Activated naive CD4-positive, alpha-beta T cell treated with anti-CD3 and anti-CD28 coated beads, Interleukin-2, amount 50 U/mL, for 24 hours (primary cell): ENCODE results near the gene MAML2.

Source experiments
- H3K27ac Mint-ChIP-seq: one replicate; pipeline ENCODE4 v1.8.0; 2021; ENCODE audit warnings: mild to moderate bottlenecking, mixed read lengths
- H3K27me3 Mint-ChIP-seq: one replicate; pipeline ENCODE4 v1.8.0; 2021; ENCODE audit warnings: mixed read lengths
- H3K36me3 Mint-ChIP-seq: one replicate; pipeline ENCODE4 v1.8.0; 2021; ENCODE audit warnings: mixed read lengths
- H3K4me1 Mint-ChIP-seq: one replicate; pipeline ENCODE4 v1.8.0; 2021; ENCODE audit warnings: mixed read lengths
- H3K4me3 Mint-ChIP-seq: one replicate; pipeline ENCODE4 v1.8.0; 2021; ENCODE audit warnings: mild to moderate bottlenecking, mixed read lengths
- H3K9me3 Mint-ChIP-seq: one replicate; pipeline ENCODE4 v1.8.0; 2021; ENCODE audit warnings: mixed read lengths

MAML2 gene

GRCh38 chr11:96260532-96260931 is 82.5 kb downstream of the MAML2 start:
- Mint-ChIP-seq H3K9me3 (peaks cover 8% of the 10 kb centered on the region), H3K4me3 (peak overlapping the region; percentile 11), H3K27ac (peak overlapping the region; percentile 88), H3K4me1 (peaks cover 95% of the 10 kb centered on the region), H3K36me3 (peaks cover 24% of the 10 kb centered on the region), H3K27me3 (no peaks in the 10 kb centered on the region)

DNA sequence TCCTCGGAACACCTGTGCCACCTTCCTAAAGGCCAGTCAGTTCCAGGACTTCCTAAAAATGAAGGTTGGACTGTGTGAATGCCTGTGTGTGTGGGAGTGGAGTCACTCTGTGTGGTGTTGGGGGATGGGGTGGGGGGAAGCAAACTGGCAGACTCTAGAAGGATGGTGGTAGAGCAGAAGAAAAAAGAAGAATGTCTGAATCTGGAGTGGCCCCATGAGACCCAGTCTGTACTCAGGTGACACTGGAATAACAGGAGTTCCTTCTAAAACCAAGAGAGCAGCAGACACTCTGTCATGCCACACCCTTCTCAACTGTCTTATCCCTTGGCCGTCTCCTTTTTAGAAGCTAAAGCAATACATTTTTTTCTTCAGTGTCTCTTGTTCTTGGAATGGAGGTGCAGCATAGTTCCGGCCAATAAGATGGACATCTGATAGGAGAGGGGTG is 82.9 kb downstream of the MAML2 start:
- H3K4me1 Mint-ChIP-seq = peaks cover 95% of the 10 kb centered on the region
- peaks cover 8% of the 10 kb centered on the region for H3K9me3 Mint-ChIP-seq
- peaks cover 26% of the 10 kb centered on the region for H3K36me3 Mint-ChIP-seq
- H3K4me3 Mint-ChIP-seq = peak overlapping the region; percentile 77
- no peaks in the 10 kb centered on the region for H3K27me3 Mint-ChIP-seq
- peak overlapping the region; percentile 94 for H3K27ac Mint-ChIP-seq

GRCh38 chr11:96259134-96259830 is 83.7 kb downstream of the MAML2 start:
- Mint-ChIP-seq H3K27me3 (no peaks in the 10 kb centered on the region), H3K36me3 (peaks cover 21% of the 10 kb centered on the region), H3K4me3 (peak overlapping the region; percentile 77), H3K27ac (peak overlapping the region; percentile 94), H3K4me1 (peaks cover 95% of the 10 kb centered on the region), H3K9me3 (peaks cover 8% of the 10 kb centered on the region)

GRCh38 chr11:96257972-96258934 is 84.7 kb downstream of the MAML2 start:
- H3K27me3 Mint-ChIP-seq = no peaks in the 10 kb centered on the region
- H3K4me3 Mint-ChIP-seq = peak overlapping the region; percentile 77
- peaks cover 95% of the 10 kb centered on the region for H3K4me1 Mint-ChIP-seq
- H3K27ac Mint-ChIP-seq = peak overlapping the region; percentile 94
- H3K9me3 Mint-ChIP-seq = peaks cover 5% of the 10 kb centered on the region
- H3K36me3 Mint-ChIP-seq = peaks cover 20% of the 10 kb centered on the region

DNA sequence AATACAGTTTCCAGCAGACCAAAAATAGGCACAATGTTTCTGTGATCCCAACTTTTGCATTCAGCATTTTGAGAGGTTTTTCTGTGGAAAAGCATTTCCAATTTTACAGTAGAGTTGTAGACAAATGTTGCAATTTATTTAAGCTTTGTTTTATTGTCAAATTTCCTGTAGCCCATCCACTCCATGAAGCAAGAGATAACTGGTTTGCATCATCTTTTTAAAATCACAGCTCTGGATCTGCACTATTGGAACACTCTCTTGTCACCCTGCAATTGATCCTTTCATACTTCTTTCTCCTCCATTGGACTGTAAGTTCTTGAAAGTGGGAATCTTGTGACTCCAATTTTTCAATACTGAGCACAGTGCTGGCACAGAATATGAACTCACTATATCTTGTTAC is 86.0 kb downstream of the MAML2 start:
- Mint-ChIP-seq H3K27ac (peak overlapping the region; percentile 94), H3K36me3 (peaks cover 17% of the 10 kb centered on the region), H3K9me3 (no peaks in the 10 kb centered on the region), H3K4me1 (peaks cover 98% of the 10 kb centered on the region), H3K4me3 (peak overlapping the region; percentile 77), H3K27me3 (no peaks in the 10 kb centered on the region)

GRCh38 chr11:96256215-96257011 is 86.6 kb downstream of the MAML2 start:
- Mint-ChIP-seq H3K4me1 (peaks cover 94% of the 10 kb centered on the region), H3K36me3 (peaks cover 18% of the 10 kb centered on the region), H3K27ac (peak overlapping the region; percentile 94), H3K27me3 (no peaks in the 10 kb centered on the region), H3K4me3 (peak overlapping the region; percentile 77), H3K9me3 (no peaks in the 10 kb centered on the region)

DNA sequence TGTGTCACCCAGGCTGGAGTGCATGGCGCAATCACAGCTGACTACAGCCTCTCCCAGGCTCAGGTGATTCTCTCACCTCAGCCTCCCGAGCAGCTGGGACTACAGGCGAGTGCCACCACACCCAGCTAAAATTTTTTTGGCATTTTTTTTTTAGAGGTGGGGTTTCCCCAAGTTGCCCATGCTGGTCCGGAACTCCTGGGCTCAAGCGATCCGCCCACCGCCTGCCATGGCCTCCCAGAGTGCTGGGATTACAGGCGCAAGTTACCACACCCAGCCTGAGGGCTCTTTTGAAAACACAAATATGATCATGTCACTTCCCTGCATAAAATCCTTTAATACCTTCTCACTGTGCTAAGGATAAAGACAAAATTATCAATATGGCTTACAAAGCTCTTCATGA is 88.1 kb downstream of the MAML2 start:
- no peaks in the 10 kb centered on the region for H3K9me3 Mint-ChIP-seq
- peak overlapping the region; percentile 96 for H3K27ac Mint-ChIP-seq
- H3K4me3 Mint-ChIP-seq = peak overlapping the region; percentile 80
- H3K27me3 Mint-ChIP-seq = no peaks in the 10 kb centered on the region
- peaks cover 22% of the 10 kb centered on the region for H3K36me3 Mint-ChIP-seq
- peaks cover 94% of the 10 kb centered on the region for H3K4me1 Mint-ChIP-seq

DNA sequence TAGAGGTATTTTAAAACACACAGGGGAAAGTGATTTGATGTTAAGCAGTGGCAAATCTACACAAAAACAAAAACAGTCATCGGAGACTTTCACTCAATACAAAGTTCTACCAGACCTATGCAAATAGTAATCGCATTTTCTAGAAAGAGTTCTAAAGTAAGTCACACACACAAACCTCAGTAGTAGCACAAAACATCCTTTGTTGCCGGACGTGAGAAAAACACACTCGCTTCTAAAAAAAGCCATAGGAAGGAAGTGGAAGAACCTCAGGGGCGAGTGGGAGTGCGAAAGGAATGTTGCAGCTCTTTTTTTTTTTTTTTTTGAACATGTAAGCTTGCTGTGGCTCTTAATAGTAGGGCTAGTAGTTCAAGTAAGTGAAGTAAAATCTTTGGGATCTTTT is 88.9 kb downstream of the MAML2 start:
- Mint-ChIP-seq H3K4me3 (peak overlapping the region; percentile 80), H3K27ac (peak overlapping the region; percentile 96), H3K27me3 (no peaks in the 10 kb centered on the region), H3K9me3 (no peaks in the 10 kb centered on the region), H3K4me1 (peaks cover 94% of the 10 kb centered on the region), H3K36me3 (peaks cover 22% of the 10 kb centered on the region)

- peaks cover 88% of the 10 kb centered on the region for H3K4me1 Mint-ChIP-seq
- H3K4me3 Mint-ChIP-seq = peak overlapping the region; percentile 60
- no peaks in the 10 kb centered on the region for H3K27me3 Mint-ChIP-seq
- peak overlapping the region; percentile 98 for H3K27ac Mint-ChIP-seq
- peaks cover 9% of the 10 kb centered on the region for H3K36me3 Mint-ChIP-seq
- H3K9me3 Mint-ChIP-seq = no peaks in the 10 kb centered on the region
These were observed 96.1 kb downstream of the MAML2 start for GRCh38 chr11:96246718-96247552.

GRCh38 chr11:96242971-96243647 is 99.9 kb downstream of the MAML2 start:
- peaks cover 3% of the 10 kb centered on the region for H3K36me3 Mint-ChIP-seq
- H3K9me3 Mint-ChIP-seq = no peaks in the 10 kb centered on the region
- H3K27ac Mint-ChIP-seq = peak overlapping the region; percentile 96
- peaks cover 67% of the 10 kb centered on the region for H3K4me1 Mint-ChIP-seq
- no peaks in the 10 kb centered on the region for H3K27me3 Mint-ChIP-seq
- H3K4me3 Mint-ChIP-seq = peak overlapping the region; percentile 87

- peak overlapping the region; percentile 26 for H3K27ac Mint-ChIP-seq
- H3K27me3 Mint-ChIP-seq = no peaks in the 10 kb centered on the region
- no peaks in the 10 kb centered on the region for H3K9me3 Mint-ChIP-seq
- peaks cover 3% of the 10 kb centered on the region for H3K36me3 Mint-ChIP-seq
- peaks cover 62% of the 10 kb centered on the region for H3K4me1 Mint-ChIP-seq
- peak overlapping the region; percentile 87 for H3K4me3 Mint-ChIP-seq
These were observed 100.7 kb downstream of the MAML2 start for GRCh38 chr11:96242191-96242847.

GRCh38 chr11:96241331-96241841 is 101.6 kb downstream of the MAML2 start:
- peaks cover 52% of the 10 kb centered on the region for H3K4me1 Mint-ChIP-seq
- H3K9me3 Mint-ChIP-seq = no peaks in the 10 kb centered on the region
- H3K4me3 Mint-ChIP-seq = peak overlapping the region; percentile 27
- H3K27ac Mint-ChIP-seq = peak overlapping the region; percentile 70
- H3K36me3 Mint-ChIP-seq = peaks cover 3% of the 10 kb centered on the region
- H3K27me3 Mint-ChIP-seq = no peaks in the 10 kb centered on the region

DNA sequence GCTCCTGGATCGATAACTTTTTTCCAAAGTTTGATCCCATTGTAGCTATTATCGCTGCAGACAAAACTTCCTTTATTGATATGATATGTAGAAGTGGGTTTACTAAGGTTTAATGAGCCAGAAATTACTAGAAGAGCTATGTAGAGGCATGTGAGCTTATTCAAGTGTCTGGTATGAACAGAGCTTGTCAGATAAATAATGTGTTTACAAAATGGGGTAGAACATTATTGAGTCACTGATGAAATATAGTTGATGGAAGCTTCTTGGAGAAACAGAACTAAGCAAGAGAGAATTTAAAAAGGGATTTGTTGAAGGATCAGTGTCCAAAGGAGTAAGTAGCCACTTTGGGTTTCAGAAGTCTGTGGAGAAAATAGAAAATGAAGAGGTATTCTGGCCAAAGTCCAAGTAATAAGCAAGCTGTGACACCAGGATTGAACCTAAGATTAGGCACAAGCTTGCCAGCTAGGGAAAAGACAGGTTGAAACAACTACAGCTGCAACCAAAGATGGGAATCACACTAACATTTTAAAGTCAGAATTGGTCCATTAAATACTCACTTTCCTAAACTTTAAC is 104.3 kb downstream of the MAML2 start:
- H3K4me1 Mint-ChIP-seq = peaks cover 36% of the 10 kb centered on the region
- H3K27ac Mint-ChIP-seq = no peak overlapping the region
- no peak overlapping the region for H3K4me3 Mint-ChIP-seq
- H3K36me3 Mint-ChIP-seq = peaks cover 10% of the 10 kb centered on the region
- no peaks in the 10 kb centered on the region for H3K9me3 Mint-ChIP-seq
- H3K27me3 Mint-ChIP-seq = no peaks in the 10 kb centered on the region
